LNCAP (cell line): ENCODE measurements around the gene BAG3.

ENCODE experiments used
- CTCF ChIP-seq: fragments of 450-650 bp; IDR thresholded peaks from 2 replicates; pipeline ENCODE4 v1.5.1; 2017; ENCODE audit warnings: mild to moderate bottlenecking

The BAG3 gene

GRCh38 chr10:119633538-119634218 lies 17.5 kb upstream of the BAG3 start:
- TF ChIP-seq CTCF, result no peak

- no peak for TF ChIP-seq CTCF
Measured at GRCh38 chr10:119634219-119634544, 17.0 kb upstream of the BAG3 start.

- no peak for TF ChIP-seq CTCF
Measured at GRCh38 chr10:119637631-119638030, 13.5 kb upstream of the BAG3 start.

- no peak for TF ChIP-seq CTCF
Measured at GRCh38 chr10:119638982-119639381, 12.2 kb upstream of the BAG3 start.

GRCh38 chr10:119640384-119640783 lies 10.8 kb upstream of the BAG3 start:
- TF ChIP-seq CTCF, result no peak

- TF ChIP-seq CTCF, result no peak
Measured at GRCh38 chr10:119640875-119641526, 10.2 kb upstream of the BAG3 start.

GRCh38 chr10:119642556-119643111 lies 8.5 kb upstream of the BAG3 start:
- TF ChIP-seq CTCF, result no peak
